AG08395 (cell line): ENCODE data around the gene CHI3L1.

Experiments used
- DNase-seq: peaks from one replicate; pipeline ENCODE4 v3.0.0; 2012; ENCODE audit warnings: mixed read lengths, low spot score

The CHI3L1 gene

GRCh38 chr1:203168991-203169390 is 17.5 kb downstream of the CHI3L1 start:
- DNase-seq = no peak

GRCh38 chr1:203168256-203168786 is 18.2 kb downstream of the CHI3L1 start:
- DNase-seq = no peak

GRCh38 chr1:203167913-203168200 is 18.6 kb downstream of the CHI3L1 start:
- no peak for DNase-seq

- no peak for DNase-seq
Measured at GRCh38 chr1:203167026-203167912, 19.2 kb downstream of the CHI3L1 start.

- no peak for DNase-seq
Measured at GRCh38 chr1:203166192-203166940, 20.1 kb downstream of the CHI3L1 start.

- DNase-seq = no peak
Measured at GRCh38 chr1:203165800-203166161, 20.7 kb downstream of the CHI3L1 start.

- no peak for DNase-seq
Measured at GRCh38 chr1:203165101-203165799, 21.3 kb downstream of the CHI3L1 start.

GRCh38 chr1:203163891-203164635 is 22.4 kb downstream of the CHI3L1 start:
- no peak for DNase-seq

GRCh38 chr1:203162403-203162802 is 24.1 kb downstream of the CHI3L1 start:
- DNase-seq = no peak

GRCh38 chr1:203161703-203162102 is 24.8 kb downstream of the CHI3L1 start:
- no peak for DNase-seq

GRCh38 chr1:203161175-203161574 is 25.3 kb downstream of the CHI3L1 start:
- DNase-seq = no peak

- no peak for DNase-seq
Measured at GRCh38 chr1:203159844-203160243, 26.7 kb downstream of the CHI3L1 start.

- no peak for DNase-seq
Measured at GRCh38 chr1:203158960-203159665, 27.4 kb downstream of the CHI3L1 start.

GRCh38 chr1:203158423-203158822 is 28.1 kb downstream of the CHI3L1 start:
- DNase-seq = no peak

GRCh38 chr1:203156280-203156679 is 30.2 kb downstream of the CHI3L1 start:
- no peak for DNase-seq

- peak; percentile 52 for DNase-seq
Measured at GRCh38 chr1:203153989-203154821, 32.3 kb downstream of the CHI3L1 start.

GRCh38 chr1:203153051-203153988 is 33.2 kb downstream of the CHI3L1 start:
- DNase-seq = no peak

GRCh38 chr1:203152158-203153034 is 34.1 kb downstream of the CHI3L1 start:
- DNase-seq = peak; percentile 70
